HEK293 (cell line): ENCODE measurements around the gene KLRD1.

Source experiments
- BCL11A ChIP-seq: fragments of 450-650 bp; formaldehyde crosslinking; IDR thresholded peaks from 2 replicates; pipeline ENCODE4 v1.5.1; 2016; ENCODE audit warnings: low read depth, missing biosample characterization, missing genetic modification characterization
- BCL11B ChIP-seq: fragments of 450-650 bp; formaldehyde crosslinking; IDR thresholded peaks from 2 replicates; pipeline ENCODE4 v1.5.1; 2016; ENCODE audit warnings: low read depth, missing biosample characterization, missing genetic modification characterization
- CTCF ChIP-seq: fragments of 450-650 bp; formaldehyde crosslinking; IDR thresholded peaks from 2 replicates; pipeline ENCODE4 v1.5.1; 2016; ENCODE audit warnings: missing biosample characterization, missing genetic modification characterization
- KLF1 ChIP-seq: fragments of 450-650 bp; formaldehyde crosslinking; IDR thresholded peaks from 2 replicates; pipeline ENCODE4 v1.5.1; 2016; ENCODE audit warnings: missing biosample characterization, missing genetic modification characterization
- KLF7 ChIP-seq: fragments of 450-650 bp; formaldehyde crosslinking; IDR thresholded peaks from 2 replicates; pipeline ENCODE4 v1.5.1; 2016; ENCODE audit warnings: missing biosample characterization, missing genetic modification characterization, borderline replicate concordance
- OVOL3 ChIP-seq: fragments of 450-650 bp; formaldehyde crosslinking; IDR thresholded peaks from 2 replicates; pipeline ENCODE4 v1.5.1; 2016; ENCODE audit warnings: missing biosample characterization, missing genetic modification characterization
- PATZ1 ChIP-seq: fragments of 450-650 bp; formaldehyde crosslinking; IDR thresholded peaks from 2 replicates; pipeline ENCODE4 v1.5.1; 2016; ENCODE audit warnings: missing biosample characterization, missing genetic modification characterization
- SALL2 ChIP-seq: fragments of 450-650 bp; formaldehyde crosslinking; IDR thresholded peaks from 2 replicates; pipeline ENCODE4 v1.5.0; 2017; ENCODE audit warnings: missing biosample characterization, mild to moderate bottlenecking, missing genetic modification characterization, borderline replicate concordance
- YY1 ChIP-seq: fragments of 450-650 bp; formaldehyde crosslinking; IDR thresholded peaks from 2 replicates; pipeline ENCODE4 v1.5.1; 2018; ENCODE audit warnings: missing biosample characterization, missing genetic modification characterization
- ZNF473 ChIP-seq: fragments of 450-650 bp; formaldehyde crosslinking; IDR thresholded peaks from 2 replicates; pipeline ENCODE4 v1.5.1; 2017; ENCODE audit warnings: missing biosample characterization, missing genetic modification characterization
- ZNF548 ChIP-seq: fragments of 450-650 bp; formaldehyde crosslinking; IDR thresholded peaks from 2 replicates; pipeline ENCODE4 v1.5.1; 2016; ENCODE audit warnings: missing biosample characterization, missing genetic modification characterization
- ZNF664 ChIP-seq: fragments of 450-650 bp; formaldehyde crosslinking; IDR thresholded peaks from 2 replicates; pipeline ENCODE4 v1.5.1; 2016; ENCODE audit warnings: missing biosample characterization, missing genetic modification characterization
- ZNF768 ChIP-seq: fragments of 450-650 bp; formaldehyde crosslinking; IDR thresholded peaks from 2 replicates; pipeline ENCODE4 v1.5.1; 2018; ENCODE audit warnings: missing biosample characterization, mild to moderate bottlenecking, missing genetic modification characterization

GRCh38 chr12:10289005-10289754, 18.5 kb upstream of the KLRD1 start:
- no peak for TF ChIP-seq CTCF (tag by site-specific recombination)
- TF ChIP-seq PATZ1 (tag by site-specific recombination) = no peak
- no peak for TF ChIP-seq ZNF548 (tag by site-specific recombination)
- no peak for TF ChIP-seq BCL11A (tag by site-specific recombination)
- TF ChIP-seq OVOL3 (tag by site-specific recombination) = no peak
- no peak for TF ChIP-seq ZNF768 (tag by site-specific recombination)
- TF ChIP-seq KLF1 (tag by site-specific recombination) = no peak
- TF ChIP-seq KLF7 = no peak
- TF ChIP-seq ZNF473 = no peak
- no peak for TF ChIP-seq ZNF664 (tag by site-specific recombination)
- no peak for TF ChIP-seq SALL2
- no peak for TF ChIP-seq BCL11B (tag by site-specific recombination)
- TF ChIP-seq YY1 = no peak
